Keratinocyte (primary cell): ENCODE measurements around the gene HMCN1. TPM values are rescaled to one million over a fixed set of nuclear protein-coding genes. Genes with fewer than 3 reads are reported as not detected.

Source experiments
- DNase-seq: peaks from one replicate; pipeline ENCODE4 v3.0.0-alpha.2; 2011; ENCODE audit warnings: low read depth, missing footprints, low spot score
- FAIRE-seq: peaks from 2 replicates; lab custom pipeline; 2011; peaks lifted over from hg19 to GRCh38; lab: Jason Lieb, UNC
- H2AFZ ChIP-seq: 2 replicates; pipeline ENCODE4 v1.6.0; 2012; ENCODE audit warnings: low read length, control low read depth, inconsistent platforms; ENCODE audit not compliant: control insufficient read depth
- H3K27ac ChIP-seq: 2 replicates; pipeline ENCODE4 v1.5.1; 2011; ENCODE audit warnings: low read length; ENCODE audit not compliant: control insufficient read depth, insufficient read depth
- H3K27me3 ChIP-seq: 3 replicates; pipeline ENCODE4 v1.6.0; 2011; ENCODE audit warnings: low read length; ENCODE audit not compliant: control insufficient read depth, insufficient read depth; ENCODE audit errors: extremely low read depth
- H3K36me3 ChIP-seq, 2 experiments: 2 replicates in 1 of 2; 3 replicates in 1 of 2; pipeline ENCODE4 v1.5.1; 2011; ENCODE audit warnings: low read length in 2 of 2, mild to moderate bottlenecking in 1 of 2; ENCODE audit not compliant: control insufficient read depth in 2 of 2, insufficient read depth in 2 of 2; ENCODE audit errors: extremely low read depth in 1 of 2
- H3K4me1 ChIP-seq: 3 replicates; pipeline ENCODE4 v1.5.1; 2011; ENCODE audit warnings: low read length; ENCODE audit not compliant: control insufficient read depth, insufficient read depth; ENCODE audit errors: extremely low read depth
- H3K4me2 ChIP-seq: 3 replicates; pipeline ENCODE4 v1.6.0; 2011; ENCODE audit warnings: low read depth, low read length; ENCODE audit not compliant: control insufficient read depth, insufficient read depth; ENCODE audit errors: extremely low read depth
- H3K4me3 ChIP-seq, 3 experiments: fragments of 200-600 bp in 1 of 3; sonication (generic) in 1 of 3; 2 replicates in 2 of 3; 3 replicates in 1 of 3; pipeline ENCODE4 v1.5.1; 2011 to 2016; ENCODE audit warnings: low read length in 3 of 3, mild to moderate bottlenecking in 3 of 3, control low read depth in 2 of 3, inconsistent platforms in 1 of 3, low read depth in 1 of 3, mixed read lengths in 1 of 3, mixed run types in 1 of 3, moderate library complexity in 1 of 3; ENCODE audit not compliant: control insufficient read depth in 2 of 3, insufficient read depth in 2 of 3; ENCODE audit errors: extremely low read depth in 1 of 3
- H3K79me2 ChIP-seq: 2 replicates; pipeline ENCODE4 v1.6.0; 2012; ENCODE audit warnings: low read length; ENCODE audit not compliant: control insufficient read depth, insufficient read depth
- H3K9ac ChIP-seq: 3 replicates; pipeline ENCODE4 v1.6.0; 2011; ENCODE audit warnings: low read length; ENCODE audit not compliant: control insufficient read depth, insufficient read depth; ENCODE audit errors: extremely low read depth
- H3K9me1 ChIP-seq: 3 replicates; pipeline ENCODE4 v1.6.0; 2011; ENCODE audit warnings: low read length; ENCODE audit not compliant: control insufficient read depth, insufficient read depth; ENCODE audit errors: extremely low read depth
- H3K9me3 ChIP-seq: 2 replicates; pipeline ENCODE4 v1.5.1; 2012; ENCODE audit warnings: low read depth, low read length; ENCODE audit not compliant: control insufficient read depth
- H4K20me1 ChIP-seq: 3 replicates; pipeline ENCODE4 v1.6.0; 2011; ENCODE audit warnings: low read length; ENCODE audit not compliant: control insufficient read depth, insufficient read depth; ENCODE audit errors: extremely low read depth
- CTCF ChIP-seq, 3 experiments: IDR thresholded peaks in 1 of 3; conservative IDR thresholded peaks in 1 of 3; optimal IDR thresholded peaks in 1 of 3; 2 replicates in 2 of 3; 3 replicates in 1 of 3; pipeline versions ENCODE3 to v1.5.1; 2011; ENCODE audit warnings: low read length in 3 of 3, mild to moderate bottlenecking in 3 of 3, moderate library complexity in 2 of 3, control low read depth in 1 of 3, inconsistent platforms in 1 of 3; ENCODE audit not compliant: insufficient read depth in 2 of 3; ENCODE audit errors: extremely low read depth in 1 of 3
- EZH2 ChIP-seq: IDR thresholded peaks from one replicate; pipeline ENCODE4 v1.6.1; 2012; ENCODE audit warnings: inconsistent platforms, mild to moderate bottlenecking, low read length, moderate library complexity
- dilution Hi-C: fragments of 300-500 bp; cut with MboI; formaldehyde crosslinking; loops from one replicate; pipeline ENCODE4 v1.7.0; 2020; ENCODE audit warnings: low sequenced_read_pairs; ENCODE audit not compliant: extremely low pct_ligation_motif_present
- polyA plus RNA-seq, 5 experiments: library from polyadenylated mRNA; depleted of rRNA in 3 of 5; stranded (reverse) in 3 of 5; stranded (forward) in 1 of 5; unstranded in 1 of 5; fragments of >200 nt; gene quantifications; 1 replicate in 1 of 5; 2 replicates in 3 of 5; 3 replicates in 1 of 5; pipeline versions ENCODE4 v1.2.1 to v1.2.3, GENCODE V29; 2011 to 2012; ENCODE audit warnings: missing spikeins in 2 of 5, low read depth in 1 of 5, low replicate concordance in 1 of 5

The HMCN1 gene
- polyA plus RNA-seq, 1 donor (not counting 4 experiments of a cell fraction or from before 2014, with no cell fraction given), result 1.8 TPM

DNA sequence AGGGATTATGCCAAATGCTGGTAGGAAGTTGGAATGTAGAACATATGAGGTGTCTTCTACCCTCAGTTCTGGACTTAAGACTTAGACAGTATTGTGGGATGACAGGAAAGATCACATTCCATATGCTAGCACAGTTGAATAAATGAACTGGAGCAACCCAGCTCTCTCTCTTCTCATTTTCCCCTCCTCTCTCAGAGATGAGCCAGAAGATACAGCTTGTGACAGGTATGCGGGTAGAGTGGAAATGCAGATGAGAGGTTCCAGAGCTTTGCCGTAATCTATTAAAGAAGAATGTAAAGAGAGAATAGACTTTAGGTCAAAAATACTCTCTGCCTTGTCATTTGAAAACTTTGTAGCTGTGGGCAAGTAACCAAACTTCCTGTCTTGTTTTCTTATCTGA is 32.5 kb upstream of the HMCN1 start:
- Histone ChIP-seq H3K9me1 (no peaks in the 10 kb centered on the region), H3K27ac (no peak overlapping the region), H3K4me1 (no peaks in the 10 kb centered on the region), H3K79me2 (no peaks in the 10 kb centered on the region), H3K4me3 (no peak overlapping the region), H3K9me3 (no peaks in the 10 kb centered on the region), H3K27me3 (no peaks in the 10 kb centered on the region), H4K20me1 (no peaks in the 10 kb centered on the region), H3K36me3 (no peaks in the 10 kb centered on the region), H3K9ac (no peak overlapping the region), H3K4me2 (no peak overlapping the region), H2AFZ (no peak overlapping the region)
- no peak for FAIRE-seq
- no peak for DNase-seq
- dilution Hi-C loops, result no loop called here
- TF ChIP-seq EZH2 (no peak), CTCF (optimal IDR thresholded peaks at IDR 0.05 in 1 of 3, IDR thresholded peaks at IDR 0.05 in 1 of 3, conservative IDR thresholded peaks at IDR 0.05 in 1 of 3; ENCODE audit: extremely low read depth in 1 of 3, insufficient read depth in 2 of 3, low read length in 3 of 3) (no peak)

GRCh38 chr1:185704181-185704580 is 30.0 kb upstream of the HMCN1 start:
- Histone ChIP-seq H3K9me1 (no peaks in the 10 kb centered on the region), H3K9me3 (no peaks in the 10 kb centered on the region), H3K4me1 (no peaks in the 10 kb centered on the region), H3K27ac (no peak overlapping the region), H3K4me3 (no peak overlapping the region), H3K4me2 (no peak overlapping the region), H3K27me3 (no peaks in the 10 kb centered on the region), H3K9ac (no peak overlapping the region), H3K79me2 (no peaks in the 10 kb centered on the region), H3K36me3 (no peaks in the 10 kb centered on the region), H4K20me1 (no peaks in the 10 kb centered on the region), H2AFZ (no peak overlapping the region)
- DNase-seq (no peak), FAIRE-seq (no peak)
- TF ChIP-seq CTCF (optimal IDR thresholded peaks at IDR 0.05 in 1 of 3, IDR thresholded peaks at IDR 0.05 in 1 of 3, conservative IDR thresholded peaks at IDR 0.05 in 1 of 3; ENCODE audit: extremely low read depth in 1 of 3, insufficient read depth in 2 of 3, low read length in 3 of 3), result no peak
- no peak for TF ChIP-seq EZH2
- dilution Hi-C loops, result no loop called here
